HG03159 (cell line): ENCODE measurements around the gene RNU5B-1.

Source experiments
- ATAC-seq: cut with Tn5 transposase; IDR thresholded peaks from one replicate; pipeline ENCODE4 v1.9.1; 2021; ENCODE audit warnings: mild to moderate bottlenecking, moderate library complexity; ENCODE audit not compliant: unreplicated experiment

Gene RNU5B-1

GRCh38 chr15:65327651-65328393 is 23.3 kb downstream of the RNU5B-1 start:
- no peak for ATAC-seq

DNA sequence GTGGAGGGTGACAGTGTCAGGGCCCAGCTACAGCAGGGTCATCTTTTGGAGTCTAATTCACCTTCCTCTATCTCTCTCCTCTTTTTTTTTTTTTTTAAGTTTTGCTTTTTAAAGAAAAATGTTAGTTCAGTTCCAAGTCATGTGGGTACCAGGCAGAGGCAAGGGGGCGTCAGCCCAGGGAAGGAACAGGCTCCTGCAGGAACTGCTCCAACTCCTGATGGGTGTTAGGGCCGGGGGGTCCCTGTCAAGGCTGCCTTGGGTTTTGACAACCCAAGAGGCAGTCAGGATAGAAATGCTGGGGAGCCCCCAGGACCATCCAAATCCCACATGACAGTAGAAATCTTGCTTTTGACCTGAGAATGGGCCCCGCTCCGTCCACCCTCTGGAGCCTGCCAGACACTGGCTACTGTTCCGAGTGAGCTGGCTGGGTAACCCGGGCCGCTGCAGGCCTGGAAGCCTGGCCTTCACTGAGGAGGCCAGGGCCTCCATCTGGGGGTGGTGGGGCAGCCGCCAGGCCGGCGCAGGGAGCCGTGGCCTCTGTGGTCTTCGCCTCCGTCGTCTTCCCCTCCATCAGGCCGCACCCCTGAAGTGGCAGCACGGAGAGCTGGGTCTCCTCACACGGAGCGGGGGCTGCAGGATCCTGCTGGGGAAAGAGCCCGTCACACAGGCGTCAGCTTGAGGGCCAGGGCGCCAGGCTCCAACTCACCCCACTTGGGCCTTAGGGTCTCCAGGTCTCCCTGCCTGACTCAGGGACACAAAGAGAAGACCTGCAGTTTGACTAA is 24.2 kb downstream of the RNU5B-1 start:
- ATAC-seq = no peak

DNA sequence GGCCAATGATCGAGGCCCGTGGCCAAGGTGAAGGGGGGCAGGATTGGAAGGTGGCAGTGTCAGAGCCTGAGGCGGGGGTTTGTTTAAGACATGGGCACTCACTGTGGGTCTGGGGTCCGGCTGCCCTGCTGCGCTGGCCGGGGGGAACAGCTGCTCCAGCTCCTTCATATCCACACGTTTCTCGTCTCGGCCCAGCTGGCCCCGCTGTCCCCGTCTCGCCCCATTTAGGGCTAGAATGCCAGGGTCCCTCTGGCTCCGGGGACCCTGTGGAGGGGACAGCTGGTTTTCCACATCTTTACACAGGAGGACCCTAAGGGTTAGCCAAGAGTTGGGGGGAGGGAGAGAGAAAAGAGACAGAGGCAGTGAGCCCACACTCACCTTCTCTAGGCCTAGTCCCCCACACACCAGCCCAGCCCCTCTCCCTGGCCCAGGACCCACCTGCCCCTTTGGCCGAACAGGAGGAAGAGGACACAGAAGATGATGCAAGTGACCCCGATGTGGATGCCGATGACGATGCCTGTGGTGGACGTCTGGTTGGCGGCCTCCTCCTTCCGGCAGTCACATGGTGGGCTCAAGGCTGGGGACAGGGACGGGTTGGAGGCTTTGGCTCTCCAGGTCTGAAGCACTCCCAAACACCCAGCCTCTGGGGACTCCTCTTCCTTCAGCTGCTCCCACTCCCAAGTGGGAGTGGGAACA is 25.0 kb downstream of the RNU5B-1 start:
- ATAC-seq = no peak

- ATAC-seq = no peak
Measured at GRCh38 chr15:65329984-65330735, 25.7 kb downstream of the RNU5B-1 start.

DNA sequence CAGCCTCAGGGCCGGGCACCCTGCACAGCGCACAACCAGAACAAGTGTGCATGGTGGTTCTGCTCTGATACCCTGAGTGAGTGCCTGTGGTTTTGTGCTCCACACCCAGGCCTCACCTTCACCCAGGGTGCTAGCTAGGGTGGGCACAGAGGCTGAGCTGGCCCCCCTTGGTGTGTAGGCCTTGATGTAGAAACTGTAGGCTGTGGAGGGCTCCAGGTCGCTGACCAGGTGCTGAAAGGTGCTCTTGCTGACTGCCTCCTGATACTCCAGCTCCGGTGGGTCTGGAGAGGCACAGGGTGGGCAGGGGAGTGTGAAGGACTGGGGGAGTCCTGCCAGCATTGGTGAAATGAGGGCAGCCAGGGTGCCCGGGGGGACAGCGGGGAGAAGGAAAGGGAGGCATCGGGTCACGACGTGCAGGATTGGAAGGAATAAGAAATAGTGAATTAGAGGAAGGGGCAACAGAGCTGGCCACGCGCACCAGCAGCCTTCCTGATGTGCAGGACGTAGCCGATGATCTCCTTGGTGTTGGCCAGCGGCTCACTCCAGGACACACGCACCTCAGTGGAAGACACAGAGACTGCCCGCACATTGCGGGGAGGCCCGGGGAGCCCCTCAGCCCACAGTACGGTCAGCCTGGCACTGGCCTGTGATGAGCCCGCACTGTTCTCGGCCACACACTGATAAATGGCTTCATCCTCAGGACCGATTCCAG is 26.6 kb downstream of the RNU5B-1 start:
- ATAC-seq = no peak

DNA sequence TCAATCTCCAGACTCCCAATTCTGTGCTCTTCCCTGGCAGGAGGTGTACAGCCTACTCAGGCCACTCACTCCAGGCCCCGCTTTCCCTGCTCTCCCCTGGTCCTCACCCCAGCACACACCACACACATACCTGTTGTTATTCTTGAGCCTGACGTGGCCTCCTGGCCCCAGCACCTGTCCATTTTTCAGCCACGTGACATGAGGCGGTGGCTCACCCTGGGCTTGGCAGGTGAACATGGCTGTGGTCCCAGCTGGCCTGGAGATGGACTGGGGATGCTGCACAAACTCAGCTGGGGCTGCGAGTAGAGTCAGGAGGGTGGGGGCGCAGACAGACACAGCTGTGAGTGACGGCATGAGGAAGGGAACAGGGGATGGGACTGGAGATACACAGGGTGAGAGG is 27.3 kb downstream of the RNU5B-1 start:
- no peak for ATAC-seq

DNA sequence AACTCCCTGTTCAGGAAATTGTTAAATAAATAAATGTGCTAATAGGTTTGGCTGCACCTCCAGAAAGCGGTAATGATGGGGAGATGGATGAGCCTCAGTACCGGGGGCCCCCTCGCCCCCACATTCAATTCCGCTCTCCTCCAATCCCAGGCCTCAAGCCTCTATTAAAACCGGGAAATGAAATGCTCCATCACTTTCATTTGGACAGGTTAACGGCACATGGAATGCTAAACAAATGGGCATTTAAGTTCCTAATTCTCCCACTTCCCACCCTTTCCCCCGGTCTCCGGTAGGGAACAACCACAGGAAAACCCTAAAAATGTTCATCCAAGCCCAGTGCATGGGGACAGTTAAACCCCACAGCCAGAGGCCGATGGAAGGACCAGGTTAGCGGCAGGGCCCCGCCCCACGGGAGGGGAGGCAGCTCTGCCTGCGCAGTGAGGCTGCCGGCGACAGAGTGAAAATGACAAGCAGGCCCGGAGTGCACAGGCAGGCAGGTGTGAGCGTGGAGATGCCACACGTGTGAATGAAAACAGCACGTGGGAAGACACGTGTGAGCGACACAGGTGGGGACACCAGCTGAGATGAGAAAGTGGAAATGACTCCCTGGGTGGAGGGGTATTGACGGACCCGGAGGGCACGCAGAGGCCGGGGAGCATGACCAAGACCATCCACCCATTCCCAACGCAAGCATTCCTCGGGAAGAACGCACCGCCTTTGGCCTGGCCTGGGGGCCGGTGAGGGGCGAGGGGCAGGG is 28.1 kb downstream of the RNU5B-1 start:
- ATAC-seq = no peak

DNA sequence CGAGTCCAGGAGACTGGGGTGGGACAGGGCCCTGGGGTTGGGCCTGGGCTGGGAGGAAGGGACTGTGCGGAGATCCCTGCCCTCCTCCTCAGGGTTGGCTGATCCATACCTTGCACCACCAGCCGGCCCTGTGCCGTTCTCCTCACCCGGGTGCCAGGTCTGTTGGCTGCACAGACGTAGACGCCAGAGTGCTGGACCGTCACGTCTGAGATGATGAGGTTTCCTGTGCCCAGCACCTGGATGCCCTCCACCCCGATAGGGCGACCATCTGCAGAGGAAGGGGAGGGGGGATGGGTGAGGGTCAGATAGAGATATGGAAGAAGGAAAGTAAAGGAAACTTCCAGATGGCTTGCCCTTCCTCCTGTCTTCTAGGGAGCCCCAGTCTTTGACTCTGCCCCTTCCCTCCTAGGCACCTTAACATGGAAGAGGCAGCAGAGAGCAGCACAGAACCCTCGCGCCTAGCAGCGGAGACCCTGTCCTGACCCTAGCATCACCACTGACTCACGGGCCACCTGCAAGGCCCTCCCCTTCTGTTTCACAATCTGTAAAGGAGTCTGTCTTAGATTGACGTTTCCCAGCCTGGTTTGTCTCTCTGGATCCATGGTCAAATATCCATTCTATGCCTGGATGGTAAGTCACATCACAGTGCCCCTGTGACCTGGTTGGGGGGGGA is 28.8 kb downstream of the RNU5B-1 start:
- no peak for ATAC-seq

GRCh38 chr15:65333856-65334255 is 29.4 kb downstream of the RNU5B-1 start:
- no peak for ATAC-seq

DNA sequence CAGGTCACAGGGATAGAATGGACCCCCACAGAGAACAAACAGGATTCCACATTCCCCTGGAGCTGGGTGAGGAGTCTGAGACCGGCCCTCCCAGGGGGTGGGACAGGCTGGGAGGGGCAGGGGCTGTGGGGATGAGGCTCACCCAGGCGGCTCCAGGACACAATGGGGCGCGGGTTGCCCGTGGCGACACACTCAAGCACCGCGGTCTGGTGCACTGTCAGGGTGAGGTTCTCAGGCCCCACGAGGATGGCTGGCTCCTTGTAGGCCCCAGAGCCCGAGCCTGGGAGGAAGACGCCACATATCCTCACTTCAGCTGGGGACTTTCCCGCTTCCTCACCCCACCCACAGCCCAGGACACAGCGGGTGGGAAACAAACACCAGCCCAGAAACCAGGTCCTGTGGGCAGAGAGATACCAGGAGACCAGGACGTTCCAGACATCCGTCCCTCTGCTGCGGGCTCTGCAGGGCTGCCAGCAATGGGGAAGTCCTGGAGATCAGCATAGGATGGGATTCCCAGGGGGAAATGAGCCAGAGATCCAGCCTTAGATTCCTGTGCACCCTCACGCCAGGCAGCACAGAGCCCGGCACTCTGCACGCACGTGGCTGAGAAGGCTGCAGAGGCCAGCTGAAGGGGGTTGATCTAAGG is 30.2 kb downstream of the RNU5B-1 start:
- no peak for ATAC-seq

DNA sequence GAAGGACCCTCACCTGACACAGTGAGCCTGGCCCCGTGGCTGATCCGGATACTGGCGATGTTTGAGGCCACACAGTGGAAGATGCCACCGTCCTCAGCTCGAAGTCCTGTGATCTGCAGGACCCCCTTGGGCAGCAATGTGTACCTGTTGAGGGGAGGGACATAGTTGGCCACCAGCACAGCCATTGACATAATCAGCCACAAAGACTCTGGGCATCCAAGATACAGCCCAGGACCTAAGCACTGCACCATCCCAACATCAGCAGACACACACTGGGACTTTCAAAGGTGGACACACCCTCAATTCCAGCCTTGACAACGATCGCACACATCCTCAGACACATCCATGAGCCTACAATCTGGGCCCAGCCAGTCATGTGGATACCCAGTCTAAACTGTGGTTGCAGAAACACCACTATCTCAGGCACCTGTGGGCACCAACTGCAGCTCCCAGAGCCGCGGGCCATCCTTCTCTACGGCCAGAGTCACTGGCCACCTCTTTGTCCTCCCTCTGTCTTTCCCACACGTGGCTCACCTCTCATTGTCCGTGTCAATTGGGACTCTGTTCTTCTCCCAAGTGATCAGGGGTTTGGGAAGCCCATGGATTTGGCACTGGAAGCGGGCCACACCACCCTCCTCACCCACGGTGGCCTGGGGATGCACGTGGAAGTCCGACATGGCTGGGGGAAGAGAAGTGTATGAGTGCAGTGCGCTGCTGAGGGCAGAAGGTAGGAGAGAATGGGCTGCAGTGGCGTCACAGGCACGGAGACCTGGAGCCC is 31.0 kb downstream of the RNU5B-1 start:
- no peak for ATAC-seq

- no peak for ATAC-seq
Measured at GRCh38 chr15:65336493-65337435, 32.3 kb downstream of the RNU5B-1 start.

DNA sequence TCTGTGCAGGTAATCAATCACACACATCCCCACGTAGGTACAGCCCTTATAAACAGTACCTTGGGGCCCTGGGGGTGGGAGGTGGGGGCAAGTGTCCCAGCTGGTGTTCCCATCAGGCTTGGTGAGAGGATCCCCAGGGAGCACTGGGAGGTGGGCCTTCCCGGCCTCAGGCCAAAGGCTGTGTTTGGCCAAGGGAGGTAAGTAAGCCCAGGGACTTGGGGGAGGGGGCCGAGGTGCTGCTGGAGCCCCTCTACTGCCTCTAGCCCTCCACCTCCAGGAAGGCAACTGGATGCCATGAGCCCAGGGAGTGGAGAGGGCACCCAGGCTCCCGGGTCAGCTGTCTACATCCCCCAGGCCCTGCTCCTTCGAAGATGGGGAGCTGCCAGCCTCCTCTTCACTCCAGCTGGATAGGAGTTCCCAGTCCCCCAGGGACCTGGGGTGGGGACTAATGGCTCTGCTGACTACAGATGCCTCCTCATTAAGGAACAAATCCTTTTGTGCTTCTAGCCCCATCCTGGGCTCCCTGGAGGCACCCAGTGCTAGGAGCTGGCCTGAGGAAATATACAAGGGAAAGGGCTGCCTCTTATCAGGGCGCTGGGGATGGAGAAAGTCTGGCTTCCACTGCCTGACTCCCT is 33.1 kb downstream of the RNU5B-1 start:
- no peak for ATAC-seq

GRCh38 chr15:65338366-65338765 is 33.9 kb downstream of the RNU5B-1 start:
- ATAC-seq = no peak

GRCh38 chr15:65338823-65339222 is 34.3 kb downstream of the RNU5B-1 start:
- no peak for ATAC-seq

GRCh38 chr15:65339416-65339815 is 34.9 kb downstream of the RNU5B-1 start:
- no peak for ATAC-seq
